Caco-2 (cell line): Measurements from ENCODE around the gene FLNA. TPM values are rescaled to one million over a fixed set of nuclear protein-coding genes. Genes with fewer than 3 reads are reported as not detected.
A peak's percentile ranks its signal among the peaks of the same experiment; 100 is the strongest.

Experiments used
- BruUV-seq: library from RNA; stranded (reverse); fragments of 400-500 nt; replicated peaks from 2 replicates; lab custom pipeline; 2021; lab: Mats Ljungman, UMichigan
- CTCF ChIA-PET: fragments of 300-600 bp; sonication (Branson Sonifier 250); formaldehyde crosslinking; loops from one replicate; lab custom pipeline; 2022; ENCODE audit warnings: antibody characterized with exemption; lab: Charles Lee
- POLR2A ChIA-PET: fragments of 300-600 bp; sonication (Branson Sonifier 250); formaldehyde crosslinking; loops from one replicate; lab custom pipeline; 2022; ENCODE audit warnings: antibody characterized with exemption; lab: Charles Lee
- DNase-seq, 2 experiments: peaks; one replicate each; pipeline versions ENCODE4 v3.0.0 to v3.0.0-alpha.2; 2020 to 2022
- H3K27me3 ChIP-seq: replicated peaks from 2 replicates; pipeline ENCODE4 v1.6.0; 2011; ENCODE audit warnings: low read length; ENCODE audit not compliant: control insufficient read depth, insufficient read depth
- H3K36me3 ChIP-seq: 2 replicates; pipeline ENCODE4 v1.5.1; 2011; ENCODE audit warnings: low read length; ENCODE audit not compliant: control insufficient read depth, insufficient read depth
- H3K4me1 ChIP-seq: fragments of 250-450 bp; sonication (Bioruptor Pico); 2 replicates; pipeline ENCODE4 v1.5.1; 2020; ENCODE audit warnings: mild to moderate bottlenecking
- H3K4me3 ChIP-seq: 2 replicates; pipeline ENCODE4 v1.5.1; 2011; ENCODE audit warnings: low read depth, mild to moderate bottlenecking, control low read depth, low read length
- H3K9me3 ChIP-seq: fragments of 250-450 bp; sonication (Bioruptor Pico); 2 replicates; pipeline ENCODE4 v1.5.1; 2020; ENCODE audit warnings: mild to moderate bottlenecking, moderate library complexity
- H3K27ac Mint-ChIP-seq: one replicate; pipeline ENCODE4 v1.8.0; 2022; ENCODE audit warnings: mixed read lengths; ENCODE audit not compliant: unreplicated experiment
- H3K27me3 Mint-ChIP-seq: one replicate; pipeline ENCODE4 v1.8.0; 2022; ENCODE audit warnings: mixed read lengths; ENCODE audit not compliant: insufficient read depth, unreplicated experiment
- H3K36me3 Mint-ChIP-seq: one replicate; pipeline ENCODE4 v1.8.0; 2022; ENCODE audit warnings: mild to moderate bottlenecking, mixed read lengths; ENCODE audit not compliant: insufficient read depth, unreplicated experiment
- H3K4me1 Mint-ChIP-seq: one replicate; pipeline ENCODE4 v1.8.0; 2022; ENCODE audit warnings: low read depth, mixed read lengths; ENCODE audit not compliant: unreplicated experiment
- H3K4me3 Mint-ChIP-seq: one replicate; pipeline ENCODE4 v1.8.0; 2022; ENCODE audit warnings: mild to moderate bottlenecking, moderate library complexity, mixed read lengths; ENCODE audit not compliant: unreplicated experiment
- H3K9me3 Mint-ChIP-seq: one replicate; pipeline ENCODE4 v1.8.0; 2022; ENCODE audit warnings: mixed read lengths; ENCODE audit not compliant: unreplicated experiment
- CTCF ChIP-seq, 2 experiments: fragments of 200-600 bp in 1 of 2; IDR thresholded peaks; 1 replicate in 1 of 2; 2 replicates in 1 of 2; pipeline versions ENCODE4 v1.5.1 to v1.8.0; 2011 to 2022; ENCODE audit warnings: antibody characterized with exemption in 1 of 2, control low read depth in 1 of 2, inconsistent platforms in 1 of 2, low read depth in 1 of 2, low read length in 1 of 2, mild to moderate bottlenecking in 1 of 2, moderate library complexity in 1 of 2; ENCODE audit not compliant: insufficient read depth in 1 of 2, severe bottlenecking in 1 of 2, unreplicated experiment in 1 of 2
- intact Hi-C: fragments of 100-400 bp; cut with micrococcal nuclease; formaldehyde crosslinking; loops from one replicate; pipeline ENCODE4 v1.10.0; 2022; ENCODE audit not compliant: unreplicated experiment
- total RNA-seq: library from RNA; stranded (reverse); gene quantifications from 2 replicates; pipeline ENCODE4 v1.2.3, GENCODE V29; 2022

FLNA gene
- total RNA-seq, 1 experiment from 2014 or later: 546 TPM

DNA sequence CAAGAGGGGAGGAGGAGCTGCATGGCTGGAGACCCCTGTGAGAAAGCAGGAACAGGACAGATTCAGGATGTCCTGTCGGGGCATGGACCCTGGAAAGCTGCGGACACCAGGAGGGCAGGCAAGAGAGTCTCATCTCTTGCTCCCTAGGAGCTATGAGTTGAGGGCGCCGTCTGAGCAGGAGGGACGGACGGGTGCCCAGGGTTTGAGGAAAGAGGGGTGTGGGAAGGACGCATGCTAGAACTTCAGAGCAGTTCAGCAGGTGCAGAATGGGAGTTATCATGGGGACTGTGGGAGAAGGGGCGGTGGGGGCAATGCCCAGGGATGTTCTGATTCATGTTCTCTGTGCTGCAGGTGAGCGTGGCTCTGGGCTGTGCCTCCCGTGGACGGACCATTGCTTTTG is 54.0 kb downstream of the FLNA start:
- Histone ChIP-seq H3K9me3 (no peaks in the 10 kb centered on the region), H3K4me1 (no peaks in the 10 kb centered on the region), H3K27me3 (no peaks in the 10 kb centered on the region), H3K4me3 (no peak overlapping the region), H3K36me3 (no peaks in the 10 kb centered on the region)
- Mint-ChIP-seq H3K4me3 (no peak overlapping the region), H3K9me3 (no peaks in the 10 kb centered on the region), H3K4me1 (no peaks in the 10 kb centered on the region), H3K36me3 (no peaks in the 10 kb centered on the region), H3K27ac (no peak overlapping the region), H3K27me3 (peaks cover 9% of the 10 kb centered on the region)
- CTCF ChIA-PET: no interaction called here
- POLR2A ChIA-PET: no interaction called here
- intact Hi-C loops: no loop called here
- DNase-seq: no peak
- no TSS peak for BruUV-seq
- no peak for TF ChIP-seq CTCF (IDR thresholded peaks at IDR 0.05; ENCODE audit: insufficient read depth in 1 of 2, low read depth in 1 of 2, low read length in 1 of 2, severe bottlenecking in 1 of 2, unreplicated experiment in 1 of 2)

DNA sequence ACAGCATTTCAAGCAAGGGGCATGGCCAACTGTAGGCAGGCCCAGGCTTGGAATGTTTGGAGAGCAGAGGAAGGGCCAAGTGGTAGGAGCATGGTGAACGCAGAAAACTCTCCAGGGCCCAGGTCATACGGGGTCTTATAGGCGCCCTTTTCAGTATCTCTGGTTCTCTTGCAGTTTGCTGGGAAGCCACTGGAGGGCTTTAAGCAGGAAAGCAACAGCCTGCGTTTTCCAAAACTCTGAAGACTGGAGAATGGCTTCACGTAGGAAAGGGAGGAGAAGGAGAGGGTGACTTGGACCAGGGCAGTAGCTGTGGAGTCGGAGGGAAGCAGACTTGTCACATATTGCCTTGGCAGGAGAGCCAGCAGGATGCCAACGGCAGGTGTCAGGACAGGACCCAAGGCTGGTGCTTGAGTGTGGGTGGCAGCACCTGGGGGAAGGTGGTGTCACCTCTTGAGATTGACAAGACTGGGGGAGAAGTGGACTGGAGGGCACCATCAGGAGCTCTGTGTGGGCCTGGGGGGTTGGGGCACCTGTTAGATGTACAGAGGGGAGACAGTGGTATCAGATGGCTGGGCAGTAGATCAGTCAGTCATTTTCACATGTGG is 56.9 kb downstream of the FLNA start:
- H3K4me3 ChIP-seq: no peak overlapping the region
- no TSS peak for BruUV-seq
- DNase-seq: peak in 1 of 2 experiments; percentile 30
- Mint-ChIP-seq H3K4me3 (no peak overlapping the region), H3K27me3 (peaks cover 9% of the 10 kb centered on the region), H3K4me1 (no peaks in the 10 kb centered on the region), H3K27ac (no peak overlapping the region), H3K36me3 (no peaks in the 10 kb centered on the region), H3K9me3 (no peaks in the 10 kb centered on the region)
- intact Hi-C loops: no loop called here
- ChIA-PET CTCF (no interaction called here), POLR2A (no interaction called here)
- no peaks in the 10 kb centered on the region for H3K36me3 ChIP-seq
- no peaks in the 10 kb centered on the region for H3K9me3 ChIP-seq
- no peaks in the 10 kb centered on the region for H3K27me3 ChIP-seq
- no peaks in the 10 kb centered on the region for H3K4me1 ChIP-seq
- peak; percentile 14 to 51 for TF ChIP-seq CTCF (IDR thresholded peaks at IDR 0.05; ENCODE audit: insufficient read depth in 1 of 2, low read depth in 1 of 2, low read length in 1 of 2, severe bottlenecking in 1 of 2, unreplicated experiment in 1 of 2)

GRCh38 chrX:154315416-154315815 is 59.0 kb downstream of the FLNA start:
- CTCF ChIA-PET: no interaction called here
- no peak overlapping the region for H3K27ac Mint-ChIP-seq
- intact Hi-C loops: no loop called here

More at GRCh38 chrX:154315416-154315815, 59.0 kb downstream of the FLNA start:
- H3K36me3 ChIP-seq: no peaks in the 10 kb centered on the region
- no peak for DNase-seq
- H3K9me3 Mint-ChIP-seq: no peaks in the 10 kb centered on the region
- H3K36me3 Mint-ChIP-seq: no peaks in the 10 kb centered on the region
- POLR2A ChIA-PET: no interaction called here
- H3K4me1 ChIP-seq: no peaks in the 10 kb centered on the region
- no peak overlapping the region for H3K4me3 Mint-ChIP-seq
- no TSS peak for BruUV-seq
- peaks cover 7% of the 10 kb centered on the region for H3K27me3 Mint-ChIP-seq
- no peak for TF ChIP-seq CTCF (IDR thresholded peaks at IDR 0.05; ENCODE audit: insufficient read depth in 1 of 2, low read depth in 1 of 2, low read length in 1 of 2, severe bottlenecking in 1 of 2, unreplicated experiment in 1 of 2)
- no peaks in the 10 kb centered on the region for H3K27me3 ChIP-seq
- no peaks in the 10 kb centered on the region for H3K4me1 Mint-ChIP-seq
- no peaks in the 10 kb centered on the region for H3K9me3 ChIP-seq
- H3K4me3 ChIP-seq: no peak overlapping the region
